SK-N-SH (cell line): ENCODE measurements around the gene IRF2.

Source experiments
- EP300 ChIP-seq, 2 experiments: IDR thresholded peaks; 2 replicates each; pipeline versions ENCODE4 v1.4.0 to v1.6.1; 2012; ENCODE audit warnings: borderline replicate concordance in 1 of 2, low read depth in 1 of 2, low read length in 1 of 2
- FOXM1 ChIP-seq: IDR thresholded peaks from 2 replicates; pipeline ENCODE4 v1.4.0; 2012; ENCODE audit warnings: low read depth, mild to moderate bottlenecking
- IRF3 ChIP-seq: fragments of 150-350 bp; IDR thresholded peaks from 2 replicates; pipeline ENCODE4 v1.6.1; 2016; ENCODE audit warnings: mild to moderate bottlenecking, low read depth, low read length
- POLR2AphosphoS5 ChIP-seq: IDR thresholded peaks from 2 replicates; pipeline ENCODE4 v1.6.1; 2012; ENCODE audit warnings: low read depth, low read length
- RAD21 ChIP-seq: IDR thresholded peaks from 2 replicates; pipeline ENCODE4 v1.6.1; 2012; ENCODE audit warnings: mild to moderate bottlenecking, low read length
- REST ChIP-seq: IDR thresholded peaks from 2 replicates; pipeline ENCODE4 v1.6.1; 2012; ENCODE audit warnings: mild to moderate bottlenecking, low read depth, low read length, moderate library complexity
- SMC3 ChIP-seq: IDR thresholded peaks from 2 replicates; pipeline ENCODE4 v1.6.1; 2012; ENCODE audit warnings: low read depth, low read length, improper control_type of control experiment

DNA sequence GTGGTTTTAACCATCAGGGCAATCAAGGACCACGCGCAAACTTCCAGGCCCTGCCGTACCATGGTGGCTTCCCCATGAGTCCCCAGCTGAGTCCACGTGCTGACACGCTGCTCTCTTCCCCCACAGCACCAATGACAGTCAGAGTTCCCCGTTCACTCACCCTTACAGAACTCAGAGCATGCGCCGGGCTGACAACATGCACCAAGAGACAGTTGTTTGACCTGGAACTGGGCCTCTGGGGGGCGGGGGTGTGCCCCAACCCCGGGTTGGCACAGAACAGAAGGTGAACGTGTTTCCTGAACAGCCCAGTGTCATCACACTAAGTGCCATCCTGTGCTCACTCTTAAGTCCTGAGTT lies 29.4 kb downstream of the IRF2 start:
- TF ChIP-seq POLR2AphosphoS5 = no peak
- TF ChIP-seq SMC3 = no peak
- no peak for TF ChIP-seq IRF3
- TF ChIP-seq RAD21 = no peak
- TF ChIP-seq EP300 (IDR thresholded peaks at IDR 0.05; ENCODE audit: borderline replicate concordance in 1 of 2, low read depth in 1 of 2, low read length in 1 of 2) = no peak
- TF ChIP-seq FOXM1 = no peak
- no peak for TF ChIP-seq REST
